ENCODE results near the gene MAP2.
"Not testable (repeated sequence)": the region's sequence is repeated elsewhere in the genome, so short reads cannot be mapped to it uniquely, and the experiment has no call there.

Gene MAP2

GRCh38 chr2:209492296-209492695 is 68.4 kb downstream of the MAP2 start:
- DNase-seq, result not testable (repeated sequence)

GRCh38 chr2:209495068-209495620 is 71.3 kb downstream of the MAP2 start:
- DNase-seq, result not testable (repeated sequence)

- peak; percentile 66 for DNase-seq
Observed at GRCh38 chr2:209495855-209496585, 72.2 kb downstream of the MAP2 start.

GRCh38 chr2:209496586-209496982 is 72.7 kb downstream of the MAP2 start:
- no peak for DNase-seq

GRCh38 chr2:209498614-209499013 is 74.8 kb downstream of the MAP2 start:
- no peak for DNase-seq

GRCh38 chr2:209499069-209499468 is 75.2 kb downstream of the MAP2 start:
- peak; percentile 17 for DNase-seq

GRCh38 chr2:209501579-209501978 is 77.7 kb downstream of the MAP2 start:
- DNase-seq, result no peak

GRCh38 chr2:209505410-209505809 is 81.6 kb downstream of the MAP2 start:
- DNase-seq, result no peak

GRCh38 chr2:209508255-209508654 is 84.4 kb downstream of the MAP2 start:
- no peak for DNase-seq

- DNase-seq, result no peak
Observed at GRCh38 chr2:209511637-209512036, 87.8 kb downstream of the MAP2 start.

GRCh38 chr2:209512971-209513370 is 89.1 kb downstream of the MAP2 start:
- no peak for DNase-seq

- no peak for DNase-seq
Observed at GRCh38 chr2:209517436-209517835, 93.6 kb downstream of the MAP2 start.

- no peak for DNase-seq
Observed at GRCh38 chr2:209519271-209519670, 95.4 kb downstream of the MAP2 start.

- no peak for DNase-seq
Observed at GRCh38 chr2:209519906-209520305, 96.1 kb downstream of the MAP2 start.

GRCh38 chr2:209523041-209523740 is 99.3 kb downstream of the MAP2 start:
- no peak for DNase-seq

- no peak for DNase-seq
Observed at GRCh38 chr2:209523867-209524266, 100.0 kb downstream of the MAP2 start.

GRCh38 chr2:209525331-209525730 is 101.5 kb downstream of the MAP2 start:
- no peak for DNase-seq

- no peak for DNase-seq
Observed at GRCh38 chr2:209525834-209526281, 102.0 kb downstream of the MAP2 start.

GRCh38 chr2:209526561-209526960 is 102.7 kb downstream of the MAP2 start:
- DNase-seq, result no peak

- no peak for DNase-seq
Observed at GRCh38 chr2:209529579-209529978, 105.7 kb downstream of the MAP2 start.

- no peak for DNase-seq
Observed at GRCh38 chr2:209532321-209532720, 108.5 kb downstream of the MAP2 start.

- DNase-seq, result no peak
Observed at GRCh38 chr2:209533391-209533790, 109.5 kb downstream of the MAP2 start.

- no peak for DNase-seq
Observed at GRCh38 chr2:209534228-209534627, 110.4 kb downstream of the MAP2 start.

GRCh38 chr2:209536363-209536762 is 112.5 kb downstream of the MAP2 start:
- no peak for DNase-seq
